SH-SY5Y (cell line): ENCODE results near the gene ZNF787.

ENCODE experiments used
- GATA2 ChIP-seq: IDR thresholded peaks from 2 replicates; pipeline ENCODE4 v1.6.1; 2011; ENCODE audit warnings: mild to moderate bottlenecking, low read depth, low read length
- GATA3 ChIP-seq: IDR thresholded peaks from 2 replicates; pipeline ENCODE4 v1.6.1; 2011; ENCODE audit warnings: low read depth, mild to moderate bottlenecking, low read length, moderate library complexity

GRCh38 chr19:56107626-56108351, 13.3 kb downstream of the ZNF787 start:
- TF ChIP-seq GATA3 (no peak), GATA2 (no peak)
